Activated CD8-positive, alpha-beta memory T cell treated with anti-CD3 and anti-CD28 coated beads, Interleukin-2, amount 50 U/mL, for 1 hour (primary cell): ENCODE results near the gene BCL11A.

Source experiments
- DNase-seq: peaks from one replicate; pipeline ENCODE4 v3.0.0-alpha.2; 2020; ENCODE audit errors: extremely low read depth

Gene BCL11A

GRCh38 chr2:60544954-60545560 is 8.4 kb downstream of the BCL11A start:
- DNase-seq, result no peak

- no peak for DNase-seq
Measured at GRCh38 chr2:60544062-60544461, 9.4 kb downstream of the BCL11A start.

DNA sequence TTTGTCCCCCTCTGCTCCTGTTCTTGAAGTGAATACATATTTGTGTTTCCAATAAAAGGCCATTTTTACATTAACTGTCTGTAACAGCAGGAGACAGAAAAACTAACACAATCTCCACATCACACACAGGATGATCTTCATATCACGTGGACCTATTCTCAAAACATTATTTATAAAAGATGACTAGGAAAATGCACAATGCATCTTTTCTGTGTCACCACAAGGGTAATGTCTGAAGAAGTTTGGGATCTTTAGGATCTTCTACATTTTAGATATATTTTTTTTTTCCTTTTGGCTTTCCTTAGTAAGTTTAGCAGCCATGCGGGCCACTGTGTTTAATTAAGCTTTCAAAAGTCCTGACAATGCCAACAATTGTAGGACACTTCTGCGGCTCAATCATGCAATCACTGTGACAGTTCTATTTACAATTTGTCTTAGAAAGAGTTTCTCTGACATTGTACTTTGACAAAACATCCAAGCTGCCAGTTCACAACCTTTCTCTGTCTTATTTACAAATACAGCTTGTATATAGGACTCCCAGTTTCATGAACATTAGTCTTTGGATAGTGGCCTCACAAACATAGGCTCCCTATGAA is 12.3 kb downstream of the BCL11A start:
- no peak for DNase-seq

DNA sequence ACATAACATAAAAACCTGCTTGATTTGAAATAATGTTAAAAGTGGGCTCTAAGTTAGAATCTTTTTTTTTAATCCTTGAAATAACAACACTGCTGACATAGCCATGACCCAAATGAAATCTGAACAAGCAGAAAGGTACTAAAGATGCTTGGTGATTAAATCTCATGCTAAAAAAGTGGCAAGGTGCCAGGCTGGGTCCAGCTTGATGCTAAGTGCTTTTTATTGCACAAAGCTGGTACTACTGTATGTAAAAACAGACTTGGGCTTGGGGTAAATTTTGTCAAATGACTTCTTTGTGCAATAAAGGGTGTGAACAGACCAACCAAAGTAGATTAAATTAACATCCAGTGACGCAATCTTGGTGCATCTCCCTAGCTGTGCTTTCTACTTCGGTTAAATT is 13.4 kb downstream of the BCL11A start:
- DNase-seq, result no peak

DNA sequence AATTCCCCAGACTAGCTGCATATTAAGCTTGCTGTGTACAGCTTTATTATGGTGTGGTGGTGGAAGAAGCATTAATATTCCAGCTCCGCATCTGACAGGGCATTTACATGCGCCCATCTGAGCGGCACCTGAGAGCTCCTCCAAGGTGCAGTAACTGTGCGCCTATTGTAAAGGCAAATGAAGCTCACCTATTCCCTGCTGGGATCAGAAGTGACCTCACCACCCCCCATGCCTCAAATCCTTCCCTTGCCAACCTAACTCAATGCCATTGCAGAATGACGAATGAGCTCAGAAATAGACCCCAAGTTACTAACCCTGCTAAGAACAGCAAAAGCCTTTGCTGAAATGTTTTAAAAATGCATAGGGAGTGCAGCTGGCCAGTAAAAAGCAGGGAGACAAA is 14.3 kb downstream of the BCL11A start:
- DNase-seq, result no peak

GRCh38 chr2:60538101-60538500 is 15.4 kb downstream of the BCL11A start:
- no peak for DNase-seq

DNA sequence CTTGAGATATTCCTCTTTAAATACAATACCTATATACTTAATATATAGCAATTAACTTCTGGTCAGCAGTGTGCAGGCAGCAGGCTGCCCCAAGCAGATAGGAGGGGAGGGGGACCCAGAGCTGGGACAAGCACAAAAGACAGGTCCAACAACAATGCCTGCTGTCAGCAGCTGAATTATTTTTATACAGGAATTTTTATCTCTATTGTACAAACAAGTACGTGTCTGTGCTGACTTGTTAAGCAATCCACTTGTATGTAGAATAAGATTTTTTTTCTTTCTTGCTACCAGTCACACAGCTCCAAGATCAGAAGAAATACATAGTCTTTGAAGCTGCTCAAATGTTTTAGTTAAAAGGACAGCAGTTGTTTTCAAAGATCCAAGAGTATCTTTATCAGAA is 16.7 kb downstream of the BCL11A start:
- DNase-seq, result no peak

DNA sequence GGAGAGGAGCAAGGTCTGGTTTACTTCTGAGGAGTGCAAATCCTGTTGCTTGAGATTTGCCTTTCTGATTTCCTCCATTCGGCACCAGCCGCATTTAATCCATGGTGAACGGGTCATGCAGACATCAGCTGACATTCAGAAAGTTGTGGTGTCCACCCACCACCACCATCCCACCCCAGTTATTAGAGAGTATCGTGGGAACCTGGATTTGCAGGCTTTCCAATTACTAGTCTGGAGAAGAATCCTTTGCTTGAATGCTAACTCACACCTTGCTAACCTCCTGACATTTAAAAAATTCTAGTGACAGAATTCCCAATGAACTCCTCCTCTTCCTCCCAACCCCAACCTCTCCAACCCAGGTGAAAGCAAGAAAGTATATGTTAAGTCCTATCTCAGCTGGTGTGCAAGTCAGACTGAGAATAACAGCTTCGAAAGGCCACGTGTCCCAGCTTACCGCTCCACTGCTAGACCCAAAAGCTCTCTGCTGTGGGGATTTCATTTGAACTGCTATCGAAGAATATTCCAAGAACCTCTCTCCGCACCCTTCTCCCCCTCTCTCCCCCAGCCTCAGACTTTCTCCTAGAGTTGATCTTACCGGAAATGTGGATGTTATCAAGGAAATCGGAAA is 17.7 kb downstream of the BCL11A start:
- no peak for DNase-seq

- DNase-seq, result no peak
Measured at GRCh38 chr2:60534892-60535684, 18.4 kb downstream of the BCL11A start.

DNA sequence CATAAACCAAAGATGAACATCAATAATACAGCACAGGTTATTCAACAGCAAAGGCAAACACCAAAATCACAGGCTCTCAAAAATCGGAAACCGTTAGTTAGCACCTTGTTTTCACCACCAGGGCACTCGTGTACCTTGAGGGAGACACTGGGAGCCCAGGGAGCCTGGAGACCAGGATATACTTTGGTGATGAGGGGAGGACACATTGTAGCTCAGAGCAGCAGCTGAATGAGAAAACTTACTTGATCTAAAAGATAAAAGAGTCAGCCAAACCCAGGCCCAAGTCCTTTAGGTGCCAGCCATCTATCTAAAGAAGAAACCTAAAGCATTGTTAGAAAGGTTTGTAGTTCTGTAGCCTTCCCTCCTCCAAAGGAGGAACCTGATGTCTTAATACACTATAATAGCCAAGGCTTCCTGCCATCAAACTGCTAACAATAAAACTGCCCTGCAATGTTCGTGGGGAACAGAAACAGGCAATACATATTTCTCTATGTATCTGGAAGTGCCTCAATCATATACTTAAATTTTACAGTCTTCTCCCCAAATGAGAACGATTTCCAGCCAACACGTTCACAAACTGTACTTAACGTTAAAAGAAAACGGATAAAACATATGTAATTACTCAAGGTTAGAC is 19.3 kb downstream of the BCL11A start:
- no peak for DNase-seq

DNA sequence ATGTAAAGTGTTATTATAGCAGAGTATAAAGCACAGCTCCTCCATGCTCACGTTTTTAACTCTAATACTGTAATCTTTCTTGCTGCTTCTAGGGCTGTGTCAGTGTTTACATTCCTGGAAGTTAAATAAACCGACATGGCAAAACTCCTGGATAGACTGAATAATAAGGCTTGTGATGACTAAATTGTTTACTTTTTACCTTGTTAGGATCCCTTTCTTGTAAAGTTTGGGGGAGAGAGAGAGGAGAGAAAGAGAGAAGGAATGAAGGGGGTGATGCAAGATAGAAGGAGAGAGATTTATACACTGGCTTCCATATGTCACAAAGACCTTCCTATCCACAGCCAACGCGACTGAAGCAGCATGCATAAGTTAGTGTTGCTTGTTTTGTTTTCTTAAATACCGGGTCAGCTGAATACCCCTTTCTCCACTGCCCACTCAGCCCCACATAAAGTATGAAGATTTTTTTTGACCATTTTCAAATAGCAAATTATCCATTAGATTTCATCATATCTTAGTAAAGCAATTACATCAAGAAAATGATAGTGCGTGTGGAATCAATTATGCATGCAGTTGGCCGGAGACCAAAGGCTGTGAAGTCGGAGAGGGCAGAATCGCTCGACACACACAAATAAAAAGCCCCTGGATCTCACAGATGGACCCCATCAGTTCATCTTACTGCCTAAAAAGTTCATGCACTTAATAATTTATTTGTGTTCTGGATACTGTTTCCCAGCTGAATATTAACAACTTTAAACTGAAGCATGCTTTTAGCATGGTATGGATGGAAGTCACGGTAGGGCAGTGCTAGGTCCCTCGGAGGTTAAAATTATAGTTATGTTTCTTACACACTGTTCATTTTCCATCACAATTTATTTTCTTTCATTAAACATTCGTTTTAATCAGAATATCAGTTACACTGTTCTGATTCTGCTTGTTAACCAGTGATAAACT is 20.1 kb downstream of the BCL11A start:
- DNase-seq, result no peak

- no peak for DNase-seq
Measured at GRCh38 chr2:60532421-60532820, 21.0 kb downstream of the BCL11A start.

- no peak for DNase-seq
Measured at GRCh38 chr2:60531701-60532133, 21.7 kb downstream of the BCL11A start.

GRCh38 chr2:60530660-60531281 is 22.7 kb downstream of the BCL11A start:
- no peak for DNase-seq

GRCh38 chr2:60529785-60530627 is 23.4 kb downstream of the BCL11A start:
- no peak for DNase-seq

DNA sequence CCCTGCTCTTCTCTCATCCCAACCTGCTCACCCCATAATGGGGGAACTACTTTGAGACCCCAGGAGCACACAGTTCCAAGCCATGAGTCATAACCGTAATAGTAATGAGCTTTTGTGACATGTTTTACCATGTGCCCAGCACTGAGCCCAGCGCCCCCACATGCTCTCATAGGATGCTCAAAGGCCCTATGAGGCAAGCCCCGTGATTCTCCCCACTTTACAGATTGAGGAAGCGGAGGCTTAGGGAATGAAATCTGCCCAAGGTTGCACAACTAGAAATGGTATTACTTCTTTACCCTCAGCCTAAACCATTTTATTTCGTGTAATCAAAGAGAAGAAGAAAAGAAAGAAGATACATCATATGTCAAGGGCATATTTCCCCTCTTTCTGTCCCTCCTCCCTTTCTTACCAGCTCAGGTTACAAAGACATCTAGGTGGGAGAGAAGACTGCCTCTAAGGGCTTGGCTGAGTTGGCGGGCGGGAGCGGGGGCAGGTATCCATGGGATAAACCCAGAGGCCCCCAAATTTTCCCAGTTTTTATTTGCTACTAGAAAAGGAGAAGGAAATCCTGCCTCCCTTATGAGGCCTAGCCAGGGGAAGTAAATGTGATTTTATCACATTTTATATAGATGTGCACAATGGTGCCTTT is 24.2 kb downstream of the BCL11A start:
- DNase-seq, result no peak

- no peak for DNase-seq
Measured at GRCh38 chr2:60528281-60529020, 25.0 kb downstream of the BCL11A start.

GRCh38 chr2:60527762-60528161 is 25.7 kb downstream of the BCL11A start:
- no peak for DNase-seq
